Nephron progenitor cell (in vitro differentiated cells): Measurements from ENCODE around the gene CGNL1.

Experiments
- DNase-seq: peaks from one replicate; pipeline ENCODE4 v3.0.0; 2021
- H3K27ac Mint-ChIP-seq: 2 replicates; pipeline ENCODE4 v1.8.0; 2021; ENCODE audit warnings: mild to moderate bottlenecking, moderate library complexity, mixed read lengths
- H3K27me3 Mint-ChIP-seq: 2 replicates; pipeline ENCODE4 v1.8.0; 2021; ENCODE audit warnings: mild to moderate bottlenecking, low read depth, mixed read lengths; ENCODE audit not compliant: poor library complexity
- H3K36me3 Mint-ChIP-seq: 2 replicates; pipeline ENCODE4 v1.8.0; 2021; ENCODE audit warnings: low read depth, mixed read lengths
- H3K4me1 Mint-ChIP-seq: 2 replicates; pipeline ENCODE4 v1.8.0; 2021; ENCODE audit warnings: mixed read lengths
- H3K4me3 Mint-ChIP-seq: 2 replicates; pipeline ENCODE4 v1.8.0; 2021; ENCODE audit warnings: mild to moderate bottlenecking, moderate library complexity, mixed read lengths
- H3K9me3 Mint-ChIP-seq: 2 replicates; pipeline ENCODE4 v1.8.0; 2021; ENCODE audit warnings: mild to moderate bottlenecking, moderate library complexity, mixed read lengths
- TF ChIP-seq, protein P1 (sequence below): fragments of 200-600 bp; sonication (generic); IDR thresholded peaks from 2 replicates; pipeline ENCODE4 v1.5.0; 2021; ENCODE audit warnings: antibody characterized with exemption

CGNL1 gene

GRCh38 chr15:57526615-57527014 is 150.3 kb downstream of the CGNL1 start:
- no peak overlapping the region for H3K27ac Mint-ChIP-seq
- H3K27me3 Mint-ChIP-seq = peaks cover 9% of the 10 kb centered on the region
- H3K36me3 Mint-ChIP-seq = no peaks in the 10 kb centered on the region
- no peaks in the 10 kb centered on the region for H3K9me3 Mint-ChIP-seq
- peaks cover 63% of the 10 kb centered on the region for H3K4me1 Mint-ChIP-seq
- no peak for DNase-seq
- TF ChIP-seq, protein P1, sequence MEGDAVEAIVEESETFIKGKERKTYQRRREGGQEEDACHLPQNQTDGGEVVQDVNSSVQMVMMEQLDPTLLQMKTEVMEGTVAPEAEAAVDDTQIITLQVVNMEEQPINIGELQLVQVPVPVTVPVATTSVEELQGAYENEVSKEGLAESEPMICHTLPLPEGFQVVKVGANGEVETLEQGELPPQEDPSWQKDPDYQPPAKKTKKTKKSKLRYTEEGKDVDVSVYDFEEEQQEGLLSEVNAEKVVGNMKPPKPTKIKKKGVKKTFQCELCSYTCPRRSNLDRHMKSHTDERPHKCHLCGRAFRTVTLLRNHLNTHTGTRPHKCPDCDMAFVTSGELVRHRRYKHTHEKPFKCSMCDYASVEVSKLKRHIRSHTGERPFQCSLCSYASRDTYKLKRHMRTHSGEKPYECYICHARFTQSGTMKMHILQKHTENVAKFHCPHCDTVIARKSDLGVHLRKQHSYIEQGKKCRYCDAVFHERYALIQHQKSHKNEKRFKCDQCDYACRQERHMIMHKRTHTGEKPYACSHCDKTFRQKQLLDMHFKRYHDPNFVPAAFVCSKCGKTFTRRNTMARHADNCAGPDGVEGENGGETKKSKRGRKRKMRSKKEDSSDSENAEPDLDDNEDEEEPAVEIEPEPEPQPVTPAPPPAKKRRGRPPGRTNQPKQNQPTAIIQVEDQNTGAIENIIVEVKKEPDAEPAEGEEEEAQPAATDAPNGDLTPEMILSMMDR = no peak
- no peak overlapping the region for H3K4me3 Mint-ChIP-seq

DNA sequence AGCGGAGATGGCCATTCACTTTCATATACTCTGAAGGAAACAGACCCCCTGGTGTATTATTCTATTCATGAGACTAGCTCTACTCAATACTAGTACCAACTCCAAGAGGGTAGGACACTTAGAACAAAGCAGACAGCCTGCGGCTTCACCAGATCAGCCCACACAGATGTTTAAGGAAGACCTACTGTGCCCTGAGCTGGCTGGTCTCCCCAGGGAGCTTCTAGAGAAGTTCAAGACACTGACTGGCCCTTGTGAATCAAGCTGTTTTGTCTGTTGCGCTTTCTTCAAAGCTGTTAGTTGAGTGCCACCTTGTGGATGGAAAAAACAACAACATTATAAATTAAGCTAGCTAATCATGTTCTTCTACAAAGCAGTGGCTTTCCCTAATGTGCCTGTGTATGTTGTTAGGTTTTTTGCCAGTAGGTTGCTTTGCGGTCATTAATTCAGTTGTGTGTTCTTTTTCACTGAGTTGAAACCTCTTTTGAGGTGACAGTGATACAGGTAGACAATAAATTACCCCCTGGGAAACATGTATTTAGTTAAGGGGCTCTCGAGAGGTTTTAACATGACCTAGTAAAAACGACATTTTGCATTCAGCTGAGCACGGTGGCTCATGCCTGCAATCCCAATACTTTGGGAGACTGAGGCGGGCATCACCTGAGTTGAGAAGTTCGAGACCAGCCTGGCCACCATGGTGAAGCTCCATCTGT is 151.2 kb downstream of the CGNL1 start:
- Mint-ChIP-seq H3K9me3 (no peaks in the 10 kb centered on the region), H3K27me3 (peaks cover 9% of the 10 kb centered on the region), H3K36me3 (no peaks in the 10 kb centered on the region), H3K4me3 (no peak overlapping the region), H3K27ac (no peak overlapping the region), H3K4me1 (peaks cover 66% of the 10 kb centered on the region)
- DNase-seq = peak; percentile 49
- TF ChIP-seq, protein P1 = peak; percentile 61

GRCh38 chr15:57528940-57529565 is 152.7 kb downstream of the CGNL1 start:
- no peaks in the 10 kb centered on the region for H3K9me3 Mint-ChIP-seq
- peaks cover 7% of the 10 kb centered on the region for H3K27me3 Mint-ChIP-seq
- peaks cover 71% of the 10 kb centered on the region for H3K4me1 Mint-ChIP-seq
- H3K27ac Mint-ChIP-seq = no peak overlapping the region
- no peak overlapping the region for H3K4me3 Mint-ChIP-seq
- no peaks in the 10 kb centered on the region for H3K36me3 Mint-ChIP-seq
- TF ChIP-seq, protein P1 = no peak
- DNase-seq = no peak

GRCh38 chr15:57529748-57530147 is 153.4 kb downstream of the CGNL1 start:
- no peaks in the 10 kb centered on the region for H3K36me3 Mint-ChIP-seq
- peaks cover 7% of the 10 kb centered on the region for H3K27me3 Mint-ChIP-seq
- no peak for DNase-seq
- H3K9me3 Mint-ChIP-seq = no peaks in the 10 kb centered on the region
- TF ChIP-seq, protein P1 = no peak
- no peak overlapping the region for H3K27ac Mint-ChIP-seq
- no peak overlapping the region for H3K4me3 Mint-ChIP-seq
- peaks cover 78% of the 10 kb centered on the region for H3K4me1 Mint-ChIP-seq

GRCh38 chr15:57532731-57533447 is 156.6 kb downstream of the CGNL1 start:
- TF ChIP-seq, protein P1 = no peak
- H3K36me3 Mint-ChIP-seq = peaks cover 12% of the 10 kb centered on the region
- no peak for DNase-seq
- no peak overlapping the region for H3K27ac Mint-ChIP-seq
- peaks cover 9% of the 10 kb centered on the region for H3K9me3 Mint-ChIP-seq
- no peak overlapping the region for H3K4me3 Mint-ChIP-seq
- H3K27me3 Mint-ChIP-seq = peaks cover 7% of the 10 kb centered on the region
- H3K4me1 Mint-ChIP-seq = peaks cover 73% of the 10 kb centered on the region
